H1 (cell line): ENCODE measurements around the gene DGKI. TPM values are rescaled to one million over a fixed set of nuclear protein-coding genes. Genes with fewer than 3 reads are reported as not detected.

Experiments
- CTCF ChIA-PET: fragments of 300-600 bp; sonication (Branson Sonifier 250); formaldehyde crosslinking; loops from one replicate; lab custom pipeline; 2021; ENCODE audit not compliant: partially characterized antibody; lab: Charles Lee
- POLR2A ChIA-PET: fragments of 300-600 bp; sonication (Branson Sonifier 250); formaldehyde crosslinking; loops from one replicate; lab custom pipeline; 2021; ENCODE audit warnings: inconsistent platforms; ENCODE audit not compliant: partially characterized antibody; lab: Charles Lee
- DNase-seq, 2 experiments: peaks; one replicate each; pipeline versions ENCODE4 v3.0.0 to v3.0.0-alpha.2; 2010 to 2022; ENCODE audit warnings: low spot score in 2 of 2, low read depth in 1 of 2, mixed read lengths in 1 of 2
- FAIRE-seq: peaks from 2 replicates; lab custom pipeline; 2011; peaks lifted over from hg19 to GRCh38; lab: Jason Lieb, UNC
- H2AFZ ChIP-seq: 2 replicates; pipeline ENCODE4 v1.8.1; 2012; ENCODE audit warnings: low read length, inconsistent platforms
- H2AK5ac ChIP-seq: 2 replicates; pipeline ENCODE4 v1.6.1; 2013; ENCODE audit warnings: low read depth, low read length
- H2BK120ac ChIP-seq: replicated peaks from 2 replicates; pipeline ENCODE3; 2013; ENCODE audit warnings: low read depth, low read length, inconsistent platforms
- H2BK12ac ChIP-seq: 2 replicates; pipeline ENCODE4 v1.6.1; 2013; ENCODE audit warnings: low read depth, low read length
- H2BK15ac ChIP-seq: 2 replicates; pipeline ENCODE4 v1.6.1; 2013; ENCODE audit warnings: low read length
- H2BK20ac ChIP-seq: 2 replicates; pipeline ENCODE4 v1.6.1; 2013; ENCODE audit warnings: low read length
- H2BK5ac ChIP-seq: 2 replicates; pipeline ENCODE4 v1.6.1; 2013; ENCODE audit warnings: low read depth, low read length
- H3K14ac ChIP-seq: 2 replicates; pipeline ENCODE4 v1.6.1; 2013; ENCODE audit warnings: inconsistent platforms; ENCODE audit not compliant: insufficient read length
- H3K18ac ChIP-seq: 2 replicates; pipeline ENCODE4 v1.6.1; 2013; ENCODE audit warnings: low read length; ENCODE audit errors: extremely low read depth
- H3K23ac ChIP-seq: 2 replicates; pipeline ENCODE4 v1.6.1; 2013; ENCODE audit warnings: inconsistent platforms; ENCODE audit not compliant: insufficient read length
- H3K23me2 ChIP-seq: 2 replicates; pipeline ENCODE4 v1.6.1; 2013; ENCODE audit warnings: low read depth, low read length
- H3K27ac ChIP-seq: 2 replicates; pipeline ENCODE4 v1.6.1; 2011; ENCODE audit warnings: low read depth, low read length, inconsistent platforms
- H3K27me3 ChIP-seq, 4 experiments: replicated peaks in 1 of 4; 1 replicate in 1 of 4; 2 replicates in 3 of 4; pipeline versions ENCODE4 v1.6.1 to v1.8.1; 2011 to 2013; ENCODE audit warnings: low read length in 3 of 4, mild to moderate bottlenecking in 3 of 4, inconsistent platforms in 2 of 4, mixed read lengths in 2 of 4, moderate library complexity in 1 of 4; ENCODE audit not compliant: control insufficient read depth in 3 of 4, insufficient read depth in 3 of 4; ENCODE audit errors: extremely low read depth in 1 of 4
- H3K36me3 ChIP-seq, 4 experiments: 2 replicates each; pipeline versions ENCODE4 v1.6.1 to v1.8.1; 2011 to 2013; ENCODE audit warnings: mild to moderate bottlenecking in 4 of 4, low read length in 3 of 4, moderate library complexity in 2 of 4, control low read depth in 1 of 4, inconsistent platforms in 1 of 4; ENCODE audit not compliant: insufficient read depth in 4 of 4, control insufficient read depth in 2 of 4
- H3K4ac ChIP-seq: replicated peaks from 2 replicates; pipeline ENCODE3; 2013; ENCODE audit warnings: low read length, low read depth, mixed read lengths, inconsistent platforms; ENCODE audit not compliant: insufficient read length
- H3K4me1 ChIP-seq, 4 experiments: replicated peaks in 1 of 4; 1 replicate in 1 of 4; 2 replicates in 3 of 4; pipeline versions ENCODE4 v1.6.1 to v1.8.1; 2011 to 2013; ENCODE audit warnings: low read length in 3 of 4, inconsistent platforms in 2 of 4, mixed read lengths in 1 of 4; ENCODE audit not compliant: insufficient read depth in 4 of 4, control insufficient read depth in 3 of 4
- H3K4me2 ChIP-seq, 2 experiments: 2 replicates each; pipeline versions ENCODE4 v1.6.1 to v1.8.1; 2011 to 2013; ENCODE audit warnings: low read depth in 2 of 2, low read length in 2 of 2, control low read depth in 1 of 2, inconsistent platforms in 1 of 2, mild to moderate bottlenecking in 1 of 2; ENCODE audit not compliant: insufficient read depth in 1 of 2
- H3K4me3 ChIP-seq, 4 experiments: fragments of 200-600, 300-600 bp in 1 of 4; sonication (generic), shearing (Covaris generic), sonication (Bioruptor Twin) in 1 of 4; 2 replicates each; pipeline versions ENCODE4 v1.5.1 to v1.8.1; 2011 to 2016; ENCODE audit warnings: low read length in 4 of 4, low read depth in 3 of 4, control low read depth in 2 of 4, inconsistent platforms in 2 of 4, mild to moderate bottlenecking in 2 of 4, mixed read lengths in 1 of 4, moderate library complexity in 1 of 4; ENCODE audit not compliant: insufficient read depth in 2 of 4; ENCODE audit errors: extremely low read depth in 1 of 4
- H3K56ac ChIP-seq: replicated peaks from 2 replicates; pipeline ENCODE3; 2013; ENCODE audit warnings: low read depth, mild to moderate bottlenecking, mixed read lengths, low read length, inconsistent platforms; ENCODE audit not compliant: insufficient read length
- H3K79me1 ChIP-seq: 2 replicates; pipeline ENCODE4 v1.6.1; 2013; ENCODE audit warnings: low read depth, low read length, control low read depth
- H3K79me2 ChIP-seq, 2 experiments: 2 replicates each; pipeline versions ENCODE4 v1.6.1 to v1.8.1; 2012 to 2013; ENCODE audit warnings: low read length in 2 of 2, mild to moderate bottlenecking in 2 of 2, inconsistent platforms in 1 of 2; ENCODE audit not compliant: insufficient read depth in 2 of 2, control insufficient read depth in 1 of 2
- H3K9ac ChIP-seq, 4 experiments: replicated peaks in 1 of 4; 1 replicate in 1 of 4; 2 replicates in 3 of 4; pipeline versions ENCODE4 v1.6.1 to v1.8.1; 2011 to 2013; ENCODE audit warnings: low read depth in 3 of 4, low read length in 3 of 4, control low read depth in 2 of 4, mild to moderate bottlenecking in 2 of 4, moderate library complexity in 2 of 4, inconsistent platforms in 1 of 4; ENCODE audit errors: extremely low read depth in 1 of 4
- H3K9me3 ChIP-seq, 2 experiments: 2 replicates each; pipeline versions ENCODE4 v1.6.1 to v1.8.1; 2012 to 2013; ENCODE audit warnings: mild to moderate bottlenecking in 2 of 2, moderate library complexity in 2 of 2, control low read depth in 1 of 2, inconsistent platforms in 1 of 2, low read depth in 1 of 2, low read length in 1 of 2, mixed read lengths in 1 of 2; ENCODE audit not compliant: insufficient read depth in 2 of 2
- H4K20me1 ChIP-seq, 2 experiments: replicated peaks in 1 of 2; 2 replicates each; pipeline versions ENCODE3 to v1.8.1; 2011 to 2013; ENCODE audit warnings: inconsistent platforms in 2 of 2, low read length in 2 of 2, mild to moderate bottlenecking in 1 of 2; ENCODE audit not compliant: insufficient read depth in 2 of 2, control insufficient read depth in 1 of 2
- H4K5ac ChIP-seq: 2 replicates; pipeline ENCODE4 v1.6.1; 2013; ENCODE audit warnings: low read length, low read depth, mixed read lengths, inconsistent platforms; ENCODE audit not compliant: insufficient read length
- H4K8ac ChIP-seq: 2 replicates; pipeline ENCODE4 v1.8.0; 2013; ENCODE audit warnings: mild to moderate bottlenecking, moderate library complexity, low read length, inconsistent platforms; ENCODE audit not compliant: insufficient read depth; ENCODE audit errors: extremely low read depth
- H4K91ac ChIP-seq: replicated peaks from 2 replicates; pipeline ENCODE3; 2013; ENCODE audit warnings: low read length, mixed read lengths, inconsistent platforms; ENCODE audit not compliant: insufficient read length
- CHD1 ChIP-seq: IDR thresholded peaks from 2 replicates; pipeline ENCODE4 v1.6.1; 2012; ENCODE audit warnings: low read depth, low read length, improper control_type of control experiment
- HDAC6 ChIP-seq: IDR thresholded peaks from one replicate; pipeline ENCODE4 v1.7.1; 2012; ENCODE audit warnings: low read depth, mild to moderate bottlenecking, inconsistent platforms, low read length, moderate library complexity
- JUN ChIP-seq: IDR thresholded peaks from 2 replicates; pipeline ENCODE4 v1.6.1; 2011; ENCODE audit warnings: low read depth, mild to moderate bottlenecking, improper control_type of control experiment, low read length
- KDM5A ChIP-seq: fragments of 200-600 bp; IDR thresholded peaks from 2 replicates; pipeline ENCODE4 v1.7.1; 2012; ENCODE audit warnings: mild to moderate bottlenecking, low read length, inconsistent platforms, mixed read lengths
- POLR2AphosphoS5 ChIP-seq: IDR thresholded peaks from 2 replicates; pipeline ENCODE4 v1.6.1; 2011; ENCODE audit warnings: low read depth, low read length
- RFX5 ChIP-seq: IDR thresholded peaks from 2 replicates; pipeline ENCODE4 v1.6.1; 2011; ENCODE audit warnings: low read depth, low read length, improper control_type of control experiment, borderline replicate concordance
- RNF2 ChIP-seq: fragments of 200-900, 300-1000 bp; sonication (generic); IDR thresholded peaks from 2 replicates; pipeline ENCODE4 v1.7.1; 2016; ENCODE audit warnings: borderline replicate concordance, low read depth, mild to moderate bottlenecking, antibody characterized with exemption, low read length; ENCODE audit not compliant: poor library complexity, severe bottlenecking; ENCODE audit errors: missing control alignments
- SIRT6 ChIP-seq: IDR thresholded peaks from one replicate; pipeline ENCODE4 v1.7.1; 2012; ENCODE audit warnings: low read length, inconsistent platforms
- SUZ12 ChIP-seq: fragments of 200-600 bp; sonication (generic); IDR thresholded peaks from 2 replicates; pipeline ENCODE4 v1.6.1; 2012; ENCODE audit warnings: mild to moderate bottlenecking, inconsistent platforms, low read length, moderate library complexity, mixed read lengths
- ZNF274 ChIP-seq: IDR thresholded peaks from 2 replicates; pipeline ENCODE4 v1.7.0; 2012; ENCODE audit warnings: low read length, borderline replicate concordance; ENCODE audit errors: extremely low read depth
- WGBS, 2 experiments: shearing (Covaris generic) in 1 of 2; methylation state at CpG; one replicate each; pipeline versions ENCODE4 v1.1.6 to v1.1.7; 2013 to 2015; ENCODE audit warnings: low lambda C conversion rate in 2 of 2, mixed read lengths in 2 of 2, inconsistent platforms in 1 of 2, low coverage in 1 of 2, missing lambda C conversion rate in 1 of 2; ENCODE audit not compliant: insufficient replicate concordance in 2 of 2, insufficient coverage in 1 of 2, insufficient read length in 1 of 2; ENCODE audit errors: extremely low coverage in 1 of 2, missing lambda C conversion rate in 1 of 2; 5-methylcytosine and 5-hydroxymethylcytosine counted together
- polyA plus RNA-seq, 7 experiments: library from polyadenylated mRNA; depleted of rRNA in 3 of 7; stranded (reverse) in 5 of 7; unstranded in 2 of 7; fragments of >200 nt in 5 of 7; fragments of 200-250 nt in 2 of 7; gene quantifications; 1 replicate in 5 of 7; 2 replicates in 1 of 7; 4 replicates in 1 of 7; pipeline versions ENCODE4 v1.2.1 to v1.2.3, GENCODE V29; 2011 to 2013; ENCODE audit warnings: missing spikeins in 2 of 7, mixed read lengths in 2 of 7
- total RNA-seq: library from RNA; stranded (reverse); fragmentation: NEBNext Ultra II Directional; extraction: Animal tissue kit (Norgen Biotek cat#: 25700); gene quantifications from 2 replicates; pipeline ENCODE4 v1.2.1, GENCODE V29; 2021

The DGKI gene
- total and polyA plus RNA-seq, 2 of the 8 experiments (the other 6 are each of a cell fraction or from before 2014, with no cell fraction given): 0.20 to 0.71 TPM

- Histone ChIP-seq H4K20me1 (no peaks in the 10 kb centered on the region), H3K4me2 (no peak overlapping the region), H2BK12ac (no peak overlapping the region), H3K23me2 (no peaks in the 10 kb centered on the region; the same call in 1 of the 2 replicates), H3K27me3 (no peaks in the 10 kb centered on the region; a peak in 1 of 7 replicates), H4K91ac (no peak overlapping the region), H2BK15ac (no peak overlapping the region), H3K14ac (no peak overlapping the region), H4K8ac (no peak overlapping the region), H2AK5ac (no peak overlapping the region), H2BK5ac (no peak overlapping the region), H3K18ac (no peak overlapping the region), H3K27ac (no peak overlapping the region), H3K9ac (no peak overlapping the region), H2AFZ (no peak overlapping the region), H3K56ac (no peak overlapping the region), H3K79me1 (no peaks in the 10 kb centered on the region), H3K79me2 (no peaks in the 10 kb centered on the region), H3K36me3 (no peaks in the 10 kb centered on the region), H2BK20ac (no peak overlapping the region), H4K5ac (no peak overlapping the region), H3K4me1 (no peaks in the 10 kb centered on the region), H3K23ac (no peak overlapping the region), H2BK120ac (no peak overlapping the region), H3K9me3 (no peaks in the 10 kb centered on the region), H3K4me3 (no peak overlapping the region), H3K4ac (no peak overlapping the region)
- CTCF ChIA-PET: interaction anchor here (1.0 kb wide), 1 partner anchor 8 kb away, joined by 3 read pairs; no protein-coding TSS in a partner anchor
- no peak for FAIRE-seq
- POLR2A ChIA-PET: no interaction called here
- no peak for TF ChIP-seq CHD1
- no peak for TF ChIP-seq SUZ12
- TF ChIP-seq POLR2AphosphoS5: no peak
- no peak for TF ChIP-seq KDM5A
- TF ChIP-seq ZNF274: no peak
- no peak for TF ChIP-seq RFX5
- no peak for TF ChIP-seq RNF2
- no peak for TF ChIP-seq HDAC6
- TF ChIP-seq SIRT6: no peak
- no peak for TF ChIP-seq JUN
- no peak for DNase-seq
- 92% methylated on average over 5 of the region's 5 CpGs; no CpG with 5 or more reads in 1 of the 2 experiments for WGBS, 2 experiments
Measured at GRCh38 chr7:137731436-137731835, 115.3 kb downstream of the DGKI start.
